B cell (primary cell): ENCODE data around the gene CMTM6. TPM values are rescaled to one million over a fixed set of nuclear protein-coding genes. Genes with fewer than 3 reads are reported as not detected.

Experiments used
- ATAC-seq: fragments of 200-7000 bp; cut with Tn5 transposase; one replicate; pipeline ENCODE4 v1.10.0; 2021; ENCODE audit warnings: low read depth, mild to moderate bottlenecking, moderate number of reproducible peaks, moderate library complexity
- CTCF ChIA-PET: fragments of 350-600 bp; sonication (Branson Sonifier 250); formaldehyde crosslinking; loops from one replicate; lab custom pipeline; 2021; ENCODE audit warnings: antibody characterized with exemption, inconsistent platforms; lab: Charles Lee
- POLR2A ChIA-PET: fragments of 350-600 bp; sonication (Branson Sonifier 250); formaldehyde crosslinking; loops from one replicate; lab custom pipeline; 2021; ENCODE audit warnings: antibody characterized with exemption; lab: Charles Lee
- DNase-seq: peaks from one replicate; pipeline ENCODE4 v3.0.0; 2013
- H2AFZ ChIP-seq: 2 replicates; pipeline ENCODE4 v1.6.1; 2012; ENCODE audit warnings: mild to moderate bottlenecking, low read depth, low read length; ENCODE audit not compliant: insufficient read depth, poor library complexity, severe bottlenecking
- H3K27ac ChIP-seq, 2 donors: 1 replicate in 1 of 2; 2 replicates in 1 of 2; pipeline ENCODE4 v1.5.1; 2012 to 2013; ENCODE audit warnings: low read length in 2 of 2, mild to moderate bottlenecking in 2 of 2, moderate library complexity in 1 of 2
- H3K27me3 ChIP-seq, 4 experiments: fragments of 200-600 bp in 1 of 4; sonication (generic) in 1 of 4; replicated peaks in 1 of 4; 1 replicate in 2 of 4; 2 replicates in 2 of 4; pipeline versions ENCODE4 v1.6.1 to v1.7.0; 2013 to 2016; ENCODE audit warnings: low read length in 3 of 4, mild to moderate bottlenecking in 2 of 4, mixed read lengths in 1 of 4, moderate library complexity in 1 of 4; ENCODE audit not compliant: insufficient read depth in 4 of 4, control insufficient read depth in 3 of 4; ENCODE audit errors: control extremely low read depth in 1 of 4
- H3K36me3 ChIP-seq, 2 experiments: replicated peaks in 1 of 2; 1 replicate in 1 of 2; 2 replicates in 1 of 2; pipeline versions ENCODE4 v1.6.1 to v1.7.1; 2013; ENCODE audit warnings: low read length in 1 of 2; ENCODE audit not compliant: insufficient read depth in 2 of 2, control insufficient read depth in 1 of 2; ENCODE audit errors: control extremely low read depth in 1 of 2, extremely low read depth in 1 of 2
- H3K4me1 ChIP-seq, 2 donors: fragments of 200-600 bp in 1 of 2; sonication (generic) in 1 of 2; 1 replicate in 1 of 2; 2 replicates in 1 of 2; pipeline versions ENCODE4 v1.5.1 to v1.6.1; 2013 to 2017; ENCODE audit warnings: low read length in 2 of 2; ENCODE audit not compliant: control insufficient read depth in 2 of 2, insufficient read depth in 2 of 2
- H3K4me2 ChIP-seq: replicated peaks from 2 replicates; pipeline ENCODE3; 2012; ENCODE audit warnings: mild to moderate bottlenecking, low read depth, low read length; ENCODE audit not compliant: poor library complexity, severe bottlenecking
- H3K4me3 ChIP-seq, 5 experiments: fragments of 200-600 bp in 1 of 5; sonication (generic) in 1 of 5; 1 replicate in 3 of 5; 2 replicates in 2 of 5; pipeline versions ENCODE4 v1.5.1 to v1.7.0; 2011 to 2016; ENCODE audit warnings: low read length in 4 of 5, mild to moderate bottlenecking in 4 of 5, low read depth in 2 of 5, control low read depth in 1 of 5, moderate library complexity in 1 of 5; ENCODE audit not compliant: insufficient read depth in 1 of 5; ENCODE audit errors: control extremely low read depth in 1 of 5, extremely low read depth in 1 of 5
- H3K79me2 ChIP-seq: fragments of 200-600 bp; sonication (generic); one replicate; pipeline ENCODE4 v1.6.0; 2016; ENCODE audit warnings: low read length; ENCODE audit not compliant: control insufficient read depth, insufficient read depth
- H3K9ac ChIP-seq: fragments of 200-600 bp; sonication (generic); 2 replicates; pipeline ENCODE4 v1.6.1; 2017; ENCODE audit warnings: mild to moderate bottlenecking, low read length, moderate library complexity
- H3K9me3 ChIP-seq, 3 donors: one replicate each; pipeline versions ENCODE4 v1.6.1 to v1.7.1; 2013; ENCODE audit warnings: low read length in 2 of 3; ENCODE audit not compliant: control insufficient read depth in 2 of 3, insufficient read depth in 1 of 3; ENCODE audit errors: control extremely low read depth in 1 of 3
- H4K20me1 ChIP-seq: 2 replicates; pipeline ENCODE4 v1.6.0; 2012; ENCODE audit warnings: mild to moderate bottlenecking, low read length; ENCODE audit not compliant: insufficient read depth, control insufficient read depth, poor library complexity, severe bottlenecking
- H3K27ac Mint-ChIP-seq: one replicate; pipeline ENCODE4 v1.8.0; 2021; ENCODE audit warnings: mixed read lengths
- H3K27me3 Mint-ChIP-seq: one replicate; pipeline ENCODE4 v1.8.0; 2021; ENCODE audit warnings: mixed read lengths
- H3K4me1 Mint-ChIP-seq: one replicate; pipeline ENCODE4 v1.8.0; 2021; ENCODE audit warnings: mixed read lengths
- H3K4me3 Mint-ChIP-seq: one replicate; pipeline ENCODE4 v1.8.0; 2021; ENCODE audit warnings: mixed read lengths
- H3K9me3 Mint-ChIP-seq: one replicate; pipeline ENCODE4 v1.8.0; 2022; ENCODE audit warnings: mixed read lengths; ENCODE audit not compliant: insufficient read depth
- EZH2 ChIP-seq: IDR thresholded peaks from 2 replicates; pipeline ENCODE4 v1.6.1; 2012; ENCODE audit warnings: borderline replicate concordance, low read depth, mild to moderate bottlenecking, moderate library complexity, low read length; ENCODE audit not compliant: insufficient read depth, poor library complexity, severe bottlenecking
- WGBS: methylation state at CpG from one replicate; pipeline ENCODE4 v1.1.5; 2013; ENCODE audit warnings: missing lambda C conversion rate; ENCODE audit not compliant: insufficient coverage; 5-methylcytosine and 5-hydroxymethylcytosine counted together
- intact Hi-C: fragments of 100-400 bp; cut with micrococcal nuclease; formaldehyde crosslinking; loops from one replicate; pipeline ENCODE4 v1.10.0; 2022
- polyA plus RNA-seq: library from polyadenylated mRNA; depleted of rRNA; stranded (reverse); fragments of >200 nt; gene quantifications from 2 replicates; pipeline ENCODE4 v1.2.3, GENCODE V29; 2012
- total RNA-seq, 2 donors: library from RNA; stranded (reverse); fragments of 120-200 nt in 1 of 2; gene quantifications; 1 replicate in 1 of 2; 2 replicates in 1 of 2; pipeline versions ENCODE4 v1.2.3 to v1.2.4, GENCODE V29; 2013 to 2022
- TF ChIP-seq, protein P1 (sequence below): fragments of 200-600 bp; IDR thresholded peaks from one replicate; pipeline ENCODE4 v1.8.0; 2022; ENCODE audit warnings: antibody characterized with exemption, mild to moderate bottlenecking

Gene CMTM6
- total and polyA plus RNA-seq, 2 donors (not counting 1 experiment from before 2014, with no cell fraction given): 19.2 to 66.3 TPM

- ChIA-PET CTCF (interaction anchor here (0.9 kb wide), 1 partner anchor 24 kb away, joined by 4 read pairs; no protein-coding TSS in a partner anchor), POLR2A (no interaction called here)
- Histone ChIP-seq H3K27ac (no peak overlapping the region), H3K4me2 (no peak overlapping the region), H3K9me3 (no peaks in the 10 kb centered on the region), H3K4me1 (no peaks in the 10 kb centered on the region), H3K79me2 (peaks cover 51% of the 10 kb centered on the region), H3K27me3 (no peaks in the 10 kb centered on the region), H3K36me3 (peaks cover 3 to 18% of the 10 kb centered on the region in 2 experiments), H4K20me1 (peaks cover 26% of the 10 kb centered on the region), H3K4me3 (no peak overlapping the region), H3K9ac (no peak overlapping the region), H2AFZ (no peak overlapping the region)
- ATAC-seq (no peak), DNase-seq (no peak)
- Mint-ChIP-seq H3K27ac (no peak overlapping the region), H3K27me3 (no peaks in the 10 kb centered on the region), H3K4me1 (peaks cover 10% of the 10 kb centered on the region), H3K4me3 (no peak overlapping the region), H3K9me3 (no peaks in the 10 kb centered on the region)
- intact Hi-C loops: no loop called here
- no peak for TF ChIP-seq EZH2
- TF ChIP-seq, protein P1, sequence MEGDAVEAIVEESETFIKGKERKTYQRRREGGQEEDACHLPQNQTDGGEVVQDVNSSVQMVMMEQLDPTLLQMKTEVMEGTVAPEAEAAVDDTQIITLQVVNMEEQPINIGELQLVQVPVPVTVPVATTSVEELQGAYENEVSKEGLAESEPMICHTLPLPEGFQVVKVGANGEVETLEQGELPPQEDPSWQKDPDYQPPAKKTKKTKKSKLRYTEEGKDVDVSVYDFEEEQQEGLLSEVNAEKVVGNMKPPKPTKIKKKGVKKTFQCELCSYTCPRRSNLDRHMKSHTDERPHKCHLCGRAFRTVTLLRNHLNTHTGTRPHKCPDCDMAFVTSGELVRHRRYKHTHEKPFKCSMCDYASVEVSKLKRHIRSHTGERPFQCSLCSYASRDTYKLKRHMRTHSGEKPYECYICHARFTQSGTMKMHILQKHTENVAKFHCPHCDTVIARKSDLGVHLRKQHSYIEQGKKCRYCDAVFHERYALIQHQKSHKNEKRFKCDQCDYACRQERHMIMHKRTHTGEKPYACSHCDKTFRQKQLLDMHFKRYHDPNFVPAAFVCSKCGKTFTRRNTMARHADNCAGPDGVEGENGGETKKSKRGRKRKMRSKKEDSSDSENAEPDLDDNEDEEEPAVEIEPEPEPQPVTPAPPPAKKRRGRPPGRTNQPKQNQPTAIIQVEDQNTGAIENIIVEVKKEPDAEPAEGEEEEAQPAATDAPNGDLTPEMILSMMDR: no peak
These were observed 42.7 kb upstream of the CMTM6 start for GRCh38 chr3:32545305-32545704.

DNA sequence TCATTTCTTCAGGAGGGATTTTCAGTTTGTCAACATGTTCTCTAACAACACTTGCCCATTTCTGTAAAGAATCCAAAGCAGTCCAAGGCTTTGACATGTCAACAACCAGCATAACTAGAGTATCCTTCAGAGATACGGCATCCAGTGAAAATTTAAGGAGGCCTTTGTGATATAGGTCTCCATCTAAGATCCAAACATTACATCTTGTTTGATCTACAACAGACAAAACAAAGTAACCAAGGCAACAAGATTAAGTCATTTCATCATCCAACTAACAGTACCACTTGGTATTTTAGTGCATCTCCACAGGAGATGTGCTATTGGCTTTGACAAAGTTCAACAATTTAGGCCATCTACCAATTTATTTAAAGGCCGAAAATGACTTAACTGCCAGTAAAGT, 42.2 kb upstream of the CMTM6 start:
- WGBS: 100% methylated on average over 1 of the region's 2 CpGs
- Histone ChIP-seq H3K9me3 (no peaks in the 10 kb centered on the region), H3K79me2 (peaks cover 47% of the 10 kb centered on the region), H3K27ac (no peak overlapping the region), H3K4me1 (no peaks in the 10 kb centered on the region), H3K36me3 (peaks cover 3 to 22% of the 10 kb centered on the region in 2 experiments), H3K4me2 (no peak overlapping the region), H3K4me3 (no peak overlapping the region), H2AFZ (no peak overlapping the region), H3K9ac (no peak overlapping the region), H4K20me1 (peaks cover 24% of the 10 kb centered on the region), H3K27me3 (no peaks in the 10 kb centered on the region)
- ATAC-seq: no peak
- peaks cover 7% of the 10 kb centered on the region for H3K4me1 Mint-ChIP-seq
- no peak for DNase-seq
- no peaks in the 10 kb centered on the region for H3K9me3 Mint-ChIP-seq
- POLR2A ChIA-PET: no interaction called here
- intact Hi-C loops: no loop called here
- no peak overlapping the region for H3K4me3 Mint-ChIP-seq
- CTCF ChIA-PET: no interaction called here
- H3K27me3 Mint-ChIP-seq: no peaks in the 10 kb centered on the region
- TF ChIP-seq, protein P1: no peak
- TF ChIP-seq EZH2: no peak
- no peak overlapping the region for H3K27ac Mint-ChIP-seq
